HG02588 (cell line): Measurements from ENCODE around the gene KNCN.

ENCODE experiments used
- ATAC-seq: cut with Tn5 transposase; IDR thresholded peaks from one replicate; pipeline ENCODE4 v1.9.1; 2021; ENCODE audit warnings: mild to moderate bottlenecking, moderate library complexity; ENCODE audit not compliant: unreplicated experiment

The KNCN gene

DNA sequence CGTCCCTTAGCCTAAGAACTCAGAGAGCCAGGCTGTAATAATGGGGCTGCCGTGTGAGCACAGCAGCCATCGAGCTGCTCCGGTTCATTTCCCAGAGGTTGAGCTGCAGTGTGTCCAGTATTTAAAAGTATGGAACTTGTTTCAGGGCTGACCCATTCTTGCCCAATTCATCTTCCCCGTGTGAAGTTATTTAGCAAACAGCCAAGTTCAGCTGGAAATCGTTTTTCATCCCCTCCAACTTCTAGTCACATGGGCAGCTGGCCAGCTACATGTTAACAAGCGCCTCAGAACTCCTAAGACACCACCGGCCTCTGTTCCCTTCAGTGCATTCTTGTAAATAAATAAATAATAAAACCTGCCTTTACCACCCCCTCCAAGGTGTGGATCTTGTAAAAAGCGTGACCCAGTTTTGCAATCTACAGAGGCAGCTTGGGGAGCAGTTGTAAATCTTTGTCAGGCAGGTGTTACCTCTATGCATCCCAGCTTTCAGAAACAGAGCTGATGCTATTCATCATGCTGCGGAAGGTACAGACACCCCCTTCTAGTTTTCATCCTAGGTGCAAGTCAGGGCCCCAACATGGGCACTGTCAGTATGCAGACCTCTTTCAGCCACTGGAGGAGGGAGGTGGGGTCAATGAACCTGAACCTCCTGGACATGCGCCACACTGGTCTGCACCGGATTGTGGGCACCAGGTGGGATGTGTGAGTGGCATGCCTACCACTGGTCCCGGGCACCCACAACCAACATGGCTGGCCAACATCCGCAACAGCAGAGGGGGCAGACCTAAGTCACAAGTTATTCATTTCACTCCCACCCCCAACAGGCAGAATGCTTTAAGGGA, 18.7 kb upstream of the KNCN start:
- no peak for ATAC-seq

DNA sequence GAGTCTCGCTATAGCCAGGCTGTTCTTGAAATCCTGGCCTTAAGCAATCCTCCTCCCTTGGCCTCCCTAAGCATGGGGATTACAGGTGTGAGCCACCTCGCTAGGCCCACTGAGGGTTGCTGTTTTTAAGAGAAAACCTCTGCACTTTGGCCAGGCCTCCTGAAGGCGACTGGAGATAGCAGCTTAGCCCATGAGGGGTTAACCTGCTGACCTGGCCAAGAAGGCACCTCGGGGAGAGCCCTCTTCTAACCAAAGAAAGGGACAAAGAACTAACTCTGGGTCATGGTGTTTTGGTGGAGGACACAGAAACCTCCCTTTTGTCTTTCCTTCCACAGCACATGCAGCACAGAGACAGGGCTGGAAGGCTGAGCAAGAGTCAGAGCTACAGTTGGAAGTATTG, 17.7 kb upstream of the KNCN start:
- ATAC-seq, result no peak

DNA sequence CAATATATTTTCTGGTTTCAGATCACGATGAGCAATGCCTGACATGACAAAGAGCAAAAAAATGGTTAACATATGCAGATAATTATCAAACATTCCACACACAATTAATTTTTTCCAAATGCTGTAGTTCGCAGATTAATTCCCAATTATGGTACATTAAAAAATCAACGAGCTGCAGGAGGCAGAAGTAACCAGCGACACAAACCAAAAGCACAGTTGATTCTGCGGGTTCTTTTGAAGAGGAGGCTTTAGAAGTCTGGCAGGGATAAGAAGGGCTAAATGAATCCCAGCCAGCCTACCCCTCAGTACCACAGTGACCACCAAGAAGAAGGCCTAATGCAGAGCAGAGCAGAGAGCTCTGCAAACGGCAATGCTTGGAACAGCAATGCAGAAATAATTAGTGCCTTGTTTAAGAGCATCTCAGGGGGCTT, 17.0 kb upstream of the KNCN start:
- ATAC-seq, result no peak

DNA sequence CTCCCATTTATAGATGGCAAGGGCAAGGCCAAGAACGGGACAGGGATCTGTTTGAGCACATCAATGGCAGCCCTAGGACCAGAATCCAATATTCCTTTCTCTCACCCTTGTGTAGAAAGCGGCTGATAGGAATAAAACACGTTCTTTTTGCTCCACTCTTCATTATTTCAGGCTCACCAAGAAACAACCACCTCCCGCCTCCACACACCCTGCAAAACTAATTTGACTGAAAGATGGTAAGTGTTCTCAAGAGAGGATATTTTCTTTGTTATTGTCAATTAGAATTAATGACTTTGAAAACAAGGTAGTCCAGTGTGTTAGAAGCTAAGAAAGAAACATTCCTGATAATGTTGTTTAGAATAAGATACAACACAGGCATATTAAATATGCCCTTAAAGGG, 11.9 kb upstream of the KNCN start:
- no peak for ATAC-seq

DNA sequence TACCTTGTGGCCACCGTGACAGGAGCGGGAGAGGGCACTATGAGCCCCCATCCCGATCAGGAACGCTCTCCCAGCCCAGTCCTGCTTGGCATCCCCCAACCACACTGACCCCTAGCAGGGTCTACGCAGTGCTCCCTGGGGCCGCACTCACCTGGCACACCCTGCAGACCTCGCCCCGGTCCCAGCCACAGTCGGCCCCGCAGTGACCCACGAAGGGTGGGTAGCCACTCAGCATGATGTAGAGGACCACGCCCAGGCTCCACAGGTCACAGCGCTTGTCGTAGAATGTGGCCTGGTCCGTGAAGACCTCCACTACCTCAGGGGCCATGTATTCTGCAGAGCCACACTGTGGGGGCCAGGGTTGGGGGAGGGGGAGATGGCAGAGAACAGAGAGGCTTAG, 11.1 kb upstream of the KNCN start:
- no peak for ATAC-seq

GRCh38 chr1:46558966-46559365, 7.5 kb upstream of the KNCN start:
- ATAC-seq, result no peak

- no peak for ATAC-seq
Measured at GRCh38 chr1:46558141-46558963, 6.9 kb upstream of the KNCN start.

DNA sequence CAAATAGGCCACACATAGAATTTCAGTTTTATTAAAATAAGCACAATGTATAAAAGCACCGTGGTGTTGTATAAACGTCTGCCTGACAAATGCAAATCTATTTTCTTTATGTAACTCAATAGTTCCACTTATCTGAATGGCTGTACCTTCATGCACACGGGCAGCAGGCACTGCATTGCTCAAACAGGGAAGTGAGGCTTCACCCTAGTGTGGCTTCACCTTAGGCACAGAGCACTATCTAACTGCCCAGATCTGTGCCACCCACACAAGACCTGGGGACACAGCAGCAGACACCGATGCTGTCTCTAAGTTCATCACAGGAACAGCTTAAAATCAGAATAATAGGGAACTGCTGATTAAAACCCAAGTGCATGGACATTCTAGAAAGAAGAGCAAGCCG, 6.0 kb upstream of the KNCN start:
- no peak for ATAC-seq

DNA sequence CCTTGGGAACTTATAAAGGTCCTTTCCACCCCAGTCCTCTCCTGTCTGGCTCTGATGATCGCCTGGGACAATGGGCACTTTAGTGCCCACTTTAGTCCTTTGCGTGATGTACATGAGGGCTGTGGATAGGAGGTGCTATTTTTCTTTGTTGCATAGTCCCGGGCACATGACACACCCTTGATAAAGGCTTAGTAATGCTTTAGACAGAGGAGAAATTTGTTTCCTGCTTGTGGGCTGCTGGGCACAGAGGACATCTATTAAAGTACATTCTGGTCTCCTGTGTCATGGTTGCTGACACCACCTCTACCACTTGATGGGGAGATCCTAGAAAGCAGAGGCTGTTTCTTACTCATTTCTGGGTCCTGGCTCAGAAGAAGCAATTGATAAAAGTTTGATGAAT, 5.4 kb upstream of the KNCN start:
- no peak for ATAC-seq

DNA sequence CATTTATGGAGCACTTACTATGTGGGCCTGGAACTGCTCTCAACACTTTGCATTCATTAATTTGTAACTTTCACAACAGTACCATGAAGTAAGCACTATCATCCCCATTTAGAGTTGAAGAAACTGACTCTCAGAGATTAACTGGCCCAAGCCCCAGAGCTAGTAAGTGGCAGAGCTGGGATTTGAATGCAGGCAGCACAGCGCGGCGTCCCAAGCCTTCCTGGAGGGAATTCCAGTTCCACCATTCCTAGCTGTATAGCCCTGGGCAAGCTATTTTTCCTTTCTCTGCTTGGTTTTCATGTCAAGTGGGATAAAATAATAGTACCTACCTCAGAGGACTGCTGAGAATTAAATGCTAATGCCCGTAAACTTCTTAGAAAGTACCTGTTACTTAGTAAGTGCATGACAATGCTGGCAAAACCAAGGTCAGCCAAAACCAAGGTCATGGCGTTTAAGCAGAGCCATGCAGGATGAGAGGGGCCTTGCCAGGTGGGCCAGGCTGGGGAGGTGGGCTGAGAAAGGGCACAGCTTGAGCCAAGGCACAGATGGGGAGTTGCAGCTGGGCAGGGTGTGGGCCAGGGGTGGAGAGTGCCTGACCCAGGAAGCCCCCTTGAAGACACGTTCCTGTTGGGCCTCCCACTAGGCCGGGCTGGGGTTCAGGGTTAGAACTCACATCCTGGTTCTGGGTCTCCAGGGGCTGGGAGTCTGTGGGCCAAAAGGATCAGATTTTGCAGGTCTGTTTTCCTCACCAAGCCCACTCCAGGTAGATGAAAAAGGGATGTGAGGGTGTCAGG, 4.6 kb upstream of the KNCN start:
- no peak for ATAC-seq

DNA sequence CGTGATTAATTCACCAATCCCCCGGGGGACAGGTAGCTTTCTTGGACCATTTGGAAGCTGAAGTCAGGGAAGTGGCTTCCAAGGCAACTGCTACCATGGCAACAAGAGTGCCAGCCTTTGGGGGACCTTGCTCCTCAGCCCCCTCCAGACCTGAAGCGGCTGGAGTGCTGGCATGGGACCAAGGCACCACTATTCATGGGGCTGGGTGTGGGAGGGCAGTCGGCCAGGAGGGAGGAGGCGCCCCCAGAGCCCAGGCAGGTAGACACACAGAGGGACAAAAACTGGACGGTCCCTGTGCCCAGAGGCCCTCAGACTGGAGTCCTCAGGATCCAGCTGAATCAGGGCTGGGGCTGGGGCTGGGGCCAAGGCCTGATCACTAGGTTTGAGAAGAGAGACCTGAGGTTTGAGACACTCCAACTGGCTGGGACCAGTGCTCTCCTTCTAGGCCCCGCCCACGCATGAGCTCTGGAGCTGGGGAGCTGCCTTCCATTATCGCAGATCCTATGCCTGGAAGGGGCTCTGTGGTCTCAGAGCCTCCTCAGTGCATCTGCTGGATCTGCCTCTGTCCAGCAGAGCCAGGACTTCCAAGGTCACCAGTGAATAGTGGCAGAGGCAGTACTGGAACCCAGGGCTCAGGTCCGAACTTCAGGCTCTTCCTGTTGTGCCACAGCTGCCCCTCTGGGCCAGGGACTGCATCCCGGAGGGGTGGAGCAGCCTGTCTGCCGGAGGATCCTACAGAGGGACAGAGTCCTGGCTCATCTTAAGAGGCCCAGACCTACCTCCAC, 3.3 kb upstream of the KNCN start:
- ATAC-seq, result no peak

- ATAC-seq, result no peak
Measured at GRCh38 chr1:46554236-46554596, 2.8 kb upstream of the KNCN start.

DNA sequence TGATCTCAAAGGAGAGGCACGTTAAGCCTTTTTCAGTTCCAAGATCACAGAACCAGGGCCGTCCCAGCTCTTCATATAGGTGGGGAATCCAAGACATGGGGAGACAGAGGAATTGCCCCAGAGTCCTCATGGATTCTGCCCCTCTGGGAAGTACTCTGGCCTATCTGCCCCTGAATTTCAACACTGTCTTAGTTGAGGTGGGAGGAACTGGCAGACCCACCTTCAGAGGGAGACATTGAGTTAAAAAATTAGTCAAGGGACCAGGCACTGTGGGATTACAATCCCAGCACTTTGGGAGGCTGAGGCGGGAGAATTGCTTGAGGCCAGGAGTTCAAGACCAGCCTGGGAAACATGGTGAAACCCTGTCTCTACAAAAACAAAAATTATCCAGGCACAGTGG, 2.1 kb upstream of the KNCN start:
- ATAC-seq, result no peak

- no peak for ATAC-seq
Measured at GRCh38 chr1:46552357-46553237, 1.1 kb upstream of the KNCN start.

DNA sequence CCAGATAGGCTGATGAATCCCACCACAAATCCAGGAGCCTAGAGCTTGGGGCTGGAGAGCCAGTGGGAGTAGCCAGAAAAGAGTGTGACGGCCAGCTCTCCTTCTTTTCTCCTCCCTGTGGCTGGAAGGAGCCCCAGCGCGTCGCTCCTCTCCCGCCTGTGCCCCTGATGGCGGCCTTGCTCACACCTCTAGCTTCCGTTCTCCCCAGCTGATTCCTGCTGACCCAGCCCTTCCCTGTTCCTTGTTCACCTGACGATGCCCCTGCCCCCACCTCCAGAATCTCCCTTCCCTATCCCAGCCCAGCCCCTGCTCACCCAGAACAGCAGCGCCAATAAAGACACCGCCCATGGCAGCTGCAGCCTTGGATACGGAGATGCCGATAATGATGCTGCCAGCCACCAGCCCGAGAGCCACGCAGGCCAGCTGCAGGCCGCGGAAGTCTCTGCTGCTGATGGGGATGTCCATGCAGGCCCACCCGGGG, 656 bp downstream of the KNCN start:
- ATAC-seq, result no peak

- no peak for ATAC-seq
Measured at GRCh38 chr1:46549697-46550681, 1.5 kb downstream of the KNCN start.

DNA sequence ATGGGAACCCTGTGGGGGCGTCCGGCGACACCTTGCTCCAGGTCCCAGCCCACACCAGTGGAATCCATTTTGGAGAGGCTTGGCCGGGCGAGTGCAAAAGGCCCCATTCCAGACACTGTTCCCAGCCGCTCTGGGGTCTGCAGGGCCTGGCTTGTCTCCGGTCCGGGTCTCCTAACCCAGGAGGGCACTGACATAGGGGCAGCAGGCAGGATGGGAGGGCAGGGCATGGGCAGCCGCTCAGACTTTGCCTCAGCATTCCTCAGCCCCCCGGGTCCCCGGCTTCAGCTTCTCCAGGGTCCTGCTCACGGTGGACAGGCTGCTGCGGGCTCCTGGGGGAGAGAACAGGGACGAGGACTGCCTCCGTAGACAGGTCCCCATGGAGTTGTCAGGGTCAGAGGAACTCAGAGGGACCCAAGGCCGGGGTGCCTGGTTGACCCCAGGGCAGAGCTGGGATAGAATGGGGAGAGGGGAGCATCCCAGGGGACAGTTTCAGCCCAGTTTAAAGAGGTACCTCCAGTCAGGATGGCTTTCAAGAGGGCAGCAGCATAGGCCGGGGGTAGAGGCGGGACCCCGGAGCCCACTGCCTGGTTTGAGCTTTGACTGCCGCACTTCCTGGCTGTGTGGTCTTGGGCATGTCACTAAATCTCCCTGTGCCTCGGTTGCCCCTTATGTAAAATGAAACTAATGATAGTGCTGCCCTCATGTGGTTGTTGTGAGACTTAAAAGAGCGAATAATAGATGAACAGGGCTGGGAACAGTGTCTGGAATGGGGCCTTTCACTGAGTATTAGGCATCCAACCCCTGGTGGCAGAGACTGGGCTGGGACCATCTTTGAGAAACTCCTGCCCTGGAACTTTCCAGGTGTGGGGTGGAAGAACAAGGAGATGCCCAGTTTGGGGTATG, 3.7 kb downstream of the KNCN start:
- ATAC-seq, result no peak
